NCI-H2227 treated with DMSO at 0.1 percent for 48 hours (cell line): ENCODE measurements around the gene SDR39U1.
A peak's percentile ranks its signal among the peaks of the same experiment; 100 is the strongest.

ENCODE experiments used
- DNase-seq: peaks from one replicate; lab custom pipeline; 2025; lab: John Stamatoyannopoulos, UW

SDR39U1 gene

GRCh38 chr14:24411443-24412389 lies 30.9 kb downstream of the SDR39U1 start:
- peak; percentile 12 for DNase-seq

- no peak for DNase-seq
Observed at GRCh38 chr14:24409956-24410355, 32.6 kb downstream of the SDR39U1 start.

- no peak for DNase-seq
Observed at GRCh38 chr14:24409192-24409591, 33.4 kb downstream of the SDR39U1 start.

DNA sequence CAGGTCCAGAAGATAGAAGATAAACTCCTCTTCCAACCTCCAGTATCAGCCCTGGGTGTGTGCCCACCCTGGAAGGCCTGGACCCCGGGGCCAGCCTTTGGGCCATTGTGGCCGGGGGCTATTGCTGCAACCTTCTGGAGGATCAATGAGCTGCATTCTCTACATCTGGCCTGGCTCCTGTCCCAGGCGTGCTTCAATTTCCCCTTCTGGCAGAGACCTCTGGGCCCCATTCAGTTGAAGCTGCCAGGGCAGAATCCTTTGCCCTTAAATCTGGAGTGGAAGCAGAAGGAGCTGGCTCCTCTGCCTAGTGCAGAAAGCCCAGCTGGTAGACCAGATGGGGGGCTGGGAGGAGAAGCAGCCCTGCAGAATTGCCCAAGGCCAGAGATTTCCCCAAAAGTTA lies 33.8 kb downstream of the SDR39U1 start:
- no peak for DNase-seq

- no peak for DNase-seq
Observed at GRCh38 chr14:24407608-24408325, 34.8 kb downstream of the SDR39U1 start.

GRCh38 chr14:24406416-24406815 lies 36.2 kb downstream of the SDR39U1 start:
- DNase-seq: no peak

- DNase-seq: no peak
Observed at GRCh38 chr14:24404814-24405213, 37.8 kb downstream of the SDR39U1 start.

- no peak for DNase-seq
Observed at GRCh38 chr14:24403294-24403998, 39.1 kb downstream of the SDR39U1 start.

DNA sequence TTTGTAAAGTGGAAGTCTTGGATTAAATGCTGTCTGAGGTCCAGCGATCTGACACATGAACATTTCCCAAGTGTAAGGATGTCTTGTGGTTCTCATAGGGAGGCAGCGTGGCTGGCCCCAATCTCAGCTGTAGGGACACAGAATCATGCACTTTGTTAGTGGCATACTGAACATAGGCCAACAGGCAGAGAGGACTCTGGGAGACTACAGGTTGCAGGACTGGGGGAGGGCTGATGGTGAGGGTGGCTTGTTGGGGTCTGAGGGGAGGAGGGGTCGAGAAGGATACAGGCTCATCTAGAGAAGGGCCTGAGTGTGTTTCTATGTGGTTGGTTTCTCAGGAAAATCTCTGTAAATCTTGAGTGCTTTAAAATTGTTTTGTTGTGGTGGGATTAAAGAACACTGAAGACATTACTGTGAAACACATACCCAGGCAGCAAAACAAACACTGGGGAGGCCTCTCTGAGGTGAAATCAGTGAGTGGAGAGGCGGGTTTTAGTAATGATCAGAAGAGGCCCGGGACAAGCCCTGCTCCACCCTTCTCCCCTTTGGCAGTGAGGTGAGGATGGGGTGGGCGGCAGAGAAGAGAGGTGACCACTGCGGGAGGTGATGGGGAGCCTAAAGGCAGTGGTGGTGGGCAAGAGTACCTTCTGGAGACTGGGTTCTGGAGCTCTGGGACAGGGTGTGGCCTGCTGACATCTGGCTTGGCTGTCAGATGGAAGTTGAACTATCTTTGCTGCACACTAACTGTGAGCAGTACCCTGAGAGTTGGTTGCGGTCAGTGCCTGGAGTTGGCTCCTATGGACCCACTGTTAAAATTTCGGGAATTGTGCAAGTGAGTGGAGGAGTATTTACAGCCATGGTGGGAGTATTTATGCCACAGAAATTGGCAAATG lies 40.5 kb downstream of the SDR39U1 start:
- DNase-seq: no peak

- no peak for DNase-seq
Observed at GRCh38 chr14:24399999-24400718, 42.4 kb downstream of the SDR39U1 start.

DNA sequence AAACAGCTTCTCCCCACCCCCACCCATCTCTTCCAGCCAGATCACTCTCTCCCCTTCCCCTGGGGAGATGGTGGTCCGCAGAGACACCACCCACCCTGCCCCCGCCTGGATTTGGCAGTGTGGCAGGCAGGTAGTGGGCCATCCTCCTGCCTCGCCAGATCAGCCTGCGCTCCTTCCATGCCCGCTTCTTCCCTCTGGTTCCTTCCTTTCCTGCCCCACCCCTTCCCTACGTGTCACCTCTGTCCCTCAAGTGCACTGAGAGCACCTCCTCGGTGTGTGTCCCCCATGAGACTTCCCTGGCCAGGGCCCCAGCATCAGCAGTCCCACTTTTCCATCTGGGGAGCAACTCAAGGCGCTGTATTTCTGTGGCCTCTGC lies 43.1 kb downstream of the SDR39U1 start:
- DNase-seq: no peak

- no peak for DNase-seq
Observed at GRCh38 chr14:24398653-24399446, 43.7 kb downstream of the SDR39U1 start, which contains the start of gene NYNRIN. TSS of gene NYNRIN (plus strand) at chr14:24399003. CDS start at chr14:24399247, 244 bp downstream.

DNA sequence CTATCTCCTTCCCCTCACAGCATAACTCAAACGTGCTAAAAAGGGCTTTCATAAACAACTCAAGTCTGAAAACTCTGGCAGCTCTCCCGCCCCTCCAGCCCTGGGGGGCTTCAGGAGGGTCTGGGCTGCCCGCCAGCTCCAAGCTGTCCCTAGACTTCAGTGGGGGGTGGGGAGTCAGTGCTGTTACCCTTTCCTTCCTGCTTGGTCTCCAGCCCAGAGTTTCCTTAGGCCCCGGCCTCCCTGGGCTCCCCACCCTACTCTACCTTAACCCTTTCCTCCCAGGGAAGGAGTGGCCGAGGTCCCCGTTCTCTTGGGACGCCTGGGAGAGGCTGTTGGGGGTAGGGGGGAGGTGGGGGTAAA lies 44.3 kb downstream of the SDR39U1 start:
- no peak for DNase-seq

GRCh38 chr14:24397639-24398292 lies 44.8 kb downstream of the SDR39U1 start:
- no peak for DNase-seq

- no peak for DNase-seq
Observed at GRCh38 chr14:24395609-24396582, 46.7 kb downstream of the SDR39U1 start.

DNA sequence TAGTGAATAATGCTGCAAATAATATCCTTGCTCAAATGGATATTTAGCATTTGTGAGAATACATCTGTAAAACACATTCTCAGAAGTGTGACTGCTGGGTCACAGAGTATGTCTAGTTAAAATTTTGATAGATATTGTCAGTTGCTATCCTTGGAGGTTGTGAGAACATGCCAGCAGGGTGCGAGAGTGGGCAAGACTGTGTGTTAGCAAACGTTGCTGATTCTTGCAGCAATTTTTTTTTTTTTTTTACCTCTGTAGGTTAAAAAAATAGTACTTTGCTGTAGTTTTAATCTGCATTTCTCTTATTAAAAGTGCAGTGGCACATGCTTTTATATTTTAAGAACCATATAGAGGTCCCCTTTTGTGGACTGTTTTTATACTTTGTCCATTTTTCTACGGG lies 48.3 kb downstream of the SDR39U1 start:
- DNase-seq: no peak

DNA sequence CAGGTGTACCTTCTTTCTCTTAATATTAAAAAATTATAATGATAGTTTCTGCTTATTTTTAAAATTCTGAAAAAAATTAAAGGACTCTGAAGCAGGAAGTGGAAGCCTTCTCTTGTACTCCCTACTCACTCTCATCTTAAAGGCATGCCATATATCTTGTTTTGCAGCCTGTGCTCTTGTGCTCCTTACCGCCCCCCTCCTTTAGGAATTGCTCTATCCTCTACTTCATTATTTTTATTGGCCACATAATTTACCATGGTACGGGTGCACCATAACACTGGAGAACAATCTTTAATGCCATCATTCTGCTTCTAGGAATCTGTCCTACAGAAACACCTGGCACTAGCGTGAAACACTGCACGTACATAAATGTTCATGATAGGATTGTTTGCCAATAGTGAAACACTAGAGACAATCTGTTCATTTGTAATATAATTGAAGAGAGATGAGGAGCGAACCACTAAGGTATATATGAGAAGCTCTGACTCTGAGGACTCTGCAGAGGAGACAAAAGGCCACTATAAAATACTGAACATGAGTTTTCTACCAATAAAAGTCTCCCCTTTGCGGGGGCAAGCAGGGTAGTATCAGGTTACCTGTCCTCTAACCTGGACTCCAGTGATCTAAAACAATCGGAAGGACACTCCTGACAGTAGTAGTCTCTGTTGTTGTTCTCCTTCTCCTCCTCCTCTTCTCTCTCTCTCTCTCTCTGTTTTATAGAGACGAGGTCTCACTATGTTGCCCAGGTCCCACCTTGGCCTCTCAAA lies 50.1 kb downstream of the SDR39U1 start:
- peak; percentile 34 for DNase-seq
